NCI-H748 (cell line): Measurements from ENCODE around the gene MRPL45.
A peak's percentile ranks its signal among the peaks of the same experiment; 100 is the strongest.
"Not testable (repeated sequence)": the region's sequence is repeated elsewhere in the genome, so short reads cannot be mapped to it uniquely, and the experiment has no call there.

ENCODE experiments used
- DNase-seq: peaks from one replicate; lab custom pipeline; 2025; ENCODE audit not compliant: unreplicated experiment; lab: John Stamatoyannopoulos, UW

MRPL45 gene

DNA sequence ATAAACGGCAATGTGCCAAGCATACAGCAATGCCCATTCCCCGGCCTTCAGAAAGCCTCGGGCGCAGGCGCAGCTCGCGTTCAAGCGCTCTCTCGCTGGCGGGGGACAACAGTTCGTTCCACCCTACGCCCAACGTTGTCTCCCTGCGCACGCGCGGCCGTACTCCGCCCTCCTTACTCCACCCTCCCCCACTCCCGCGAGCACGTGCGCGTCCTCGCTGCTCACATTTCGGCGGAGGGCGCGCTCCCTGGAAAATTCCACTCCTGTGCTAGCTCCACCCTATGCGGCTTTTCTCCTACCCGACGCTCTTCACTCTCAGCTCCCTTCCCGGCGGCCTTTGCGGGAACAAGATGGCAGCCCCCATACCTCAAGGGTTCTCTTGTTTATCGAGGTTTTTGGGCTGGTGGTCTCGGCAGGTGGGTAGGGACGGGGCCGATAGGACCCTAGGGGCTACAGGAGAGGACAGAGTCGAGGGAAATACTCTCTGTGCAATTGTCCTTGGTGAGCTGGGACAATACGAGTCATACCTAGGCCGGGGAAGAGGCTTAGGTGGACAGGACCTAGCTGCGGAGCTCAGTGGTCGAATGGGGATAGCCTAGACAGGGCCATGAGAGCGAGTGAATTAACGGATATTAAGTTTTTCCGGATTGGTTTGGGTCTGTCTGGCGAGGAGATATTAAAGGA lies at the start of gene MRPL45:
Gene MRPL45 (plus strand): TSS at position 335 of the 684 bp plus-strand sequence. CDS start 16 bp downstream, at position 351.
- peak; percentile 97 for DNase-seq

DNA sequence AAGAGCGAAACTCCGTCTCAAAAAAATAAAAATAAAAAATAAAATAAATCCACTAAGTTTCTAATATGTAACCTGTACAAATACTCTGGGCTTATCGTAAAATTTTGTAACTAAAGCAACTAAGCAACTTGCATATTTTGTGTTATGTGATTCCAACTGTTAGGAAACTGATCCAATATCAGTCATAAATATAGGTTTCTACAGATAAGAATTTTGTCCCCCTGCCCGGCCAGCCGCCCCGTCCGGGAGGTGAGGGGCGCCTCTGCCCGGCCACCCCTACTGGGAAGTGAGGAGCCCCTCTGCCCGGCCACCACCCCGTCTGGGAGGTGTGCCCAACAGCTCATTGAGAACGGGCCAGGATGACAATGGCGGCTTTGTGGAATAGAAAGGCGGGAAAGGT lies 43.8 kb upstream of the MRPL45 start:
- DNase-seq = not testable (repeated sequence)

DNA sequence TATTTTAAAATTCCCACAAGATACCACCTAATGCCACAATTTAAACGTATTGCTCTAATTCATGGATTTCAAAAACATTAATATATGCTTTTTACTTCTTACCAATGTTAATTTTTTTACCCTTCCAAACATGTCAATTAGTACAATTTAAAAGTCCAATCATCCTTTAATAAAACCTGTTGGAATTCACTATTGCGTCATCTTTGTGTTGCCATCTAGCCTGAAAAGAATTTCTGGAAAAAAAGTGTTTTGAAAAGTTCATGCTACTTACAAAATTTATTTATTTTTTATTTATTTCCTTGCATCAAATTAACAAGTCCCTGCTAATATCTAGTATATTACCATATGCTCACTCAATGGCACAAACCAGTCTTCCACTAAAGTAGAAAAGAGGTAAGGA lies 42.6 kb upstream of the MRPL45 start:
- not testable (repeated sequence) for DNase-seq

DNA sequence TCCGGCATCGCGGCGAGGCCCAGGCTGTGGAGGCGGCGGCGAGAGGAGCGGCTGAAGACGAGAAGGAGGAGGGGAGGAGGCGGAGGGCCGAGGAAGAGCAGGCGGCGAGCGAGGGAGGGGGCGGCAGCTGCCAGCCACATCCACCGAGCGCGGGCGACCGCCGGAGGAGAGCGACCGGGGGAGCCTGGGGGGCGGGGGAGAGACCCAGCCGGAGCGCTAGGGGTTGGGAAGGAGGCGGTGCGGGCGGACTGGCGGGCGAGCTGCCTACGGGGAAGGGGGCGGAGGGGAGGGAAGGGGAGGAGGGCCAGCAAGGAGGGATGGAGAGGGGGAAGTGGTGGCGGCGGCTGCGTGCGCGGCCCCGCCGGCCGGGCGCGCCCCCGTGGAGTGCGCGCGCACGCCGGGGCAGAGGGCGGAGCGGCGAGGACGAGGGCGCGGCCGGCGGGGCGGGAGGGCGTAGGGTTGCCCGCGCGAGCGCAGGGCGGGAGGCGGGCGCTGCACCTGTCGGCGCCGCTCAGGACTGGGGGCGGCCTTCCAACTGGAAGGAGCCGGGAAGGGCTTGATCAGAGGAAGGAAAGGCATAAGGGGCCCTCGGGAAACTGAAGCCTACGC lies 39.9 kb upstream of the MRPL45 start:
- DNase-seq = peak; percentile 86

DNA sequence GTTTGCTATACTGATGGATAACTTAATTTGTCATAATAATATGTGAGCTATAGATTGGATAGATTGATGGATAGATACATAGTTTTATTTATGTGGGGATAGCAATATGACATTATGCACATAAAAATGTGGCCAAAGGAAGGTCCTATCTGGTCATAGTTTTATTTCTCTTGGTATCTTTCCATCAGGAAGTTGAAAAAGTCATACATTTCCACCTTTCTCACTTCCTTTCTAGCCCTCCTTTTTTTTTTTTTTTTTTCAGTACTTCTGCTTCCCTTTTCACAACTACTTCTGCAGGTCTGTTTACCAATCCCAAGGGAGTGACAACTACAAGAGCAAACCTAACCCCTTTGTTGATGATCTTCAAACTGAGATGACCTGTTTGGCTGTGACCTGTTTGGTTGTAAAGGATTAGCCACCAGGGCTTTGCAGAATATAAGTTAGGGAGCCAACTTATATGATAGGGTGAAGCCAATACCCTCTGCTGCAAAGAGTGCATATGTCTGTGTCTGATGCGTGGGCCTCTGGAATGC lies 30.9 kb upstream of the MRPL45 start:
- not testable (repeated sequence) for DNase-seq

DNA sequence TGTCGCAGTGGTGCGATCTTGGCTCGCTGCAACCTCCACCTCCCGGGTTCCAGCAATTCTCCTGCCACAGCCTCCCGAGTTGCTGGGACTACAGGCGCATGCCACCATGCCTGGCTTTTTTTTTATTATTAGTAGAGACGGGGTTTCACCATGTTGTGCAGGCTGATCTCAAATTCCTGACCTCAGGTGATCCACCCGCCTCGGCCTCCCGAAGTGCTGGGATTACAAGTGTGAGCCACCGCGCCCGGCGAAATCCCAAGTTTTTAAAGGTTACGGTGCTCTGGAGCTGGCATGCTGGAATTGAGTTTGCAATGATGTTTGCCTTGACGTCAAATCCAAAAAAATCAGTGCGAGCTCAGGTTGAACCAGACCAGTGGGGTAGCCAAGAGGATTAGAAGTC lies 30.4 kb upstream of the MRPL45 start:
- DNase-seq = not testable (repeated sequence)

DNA sequence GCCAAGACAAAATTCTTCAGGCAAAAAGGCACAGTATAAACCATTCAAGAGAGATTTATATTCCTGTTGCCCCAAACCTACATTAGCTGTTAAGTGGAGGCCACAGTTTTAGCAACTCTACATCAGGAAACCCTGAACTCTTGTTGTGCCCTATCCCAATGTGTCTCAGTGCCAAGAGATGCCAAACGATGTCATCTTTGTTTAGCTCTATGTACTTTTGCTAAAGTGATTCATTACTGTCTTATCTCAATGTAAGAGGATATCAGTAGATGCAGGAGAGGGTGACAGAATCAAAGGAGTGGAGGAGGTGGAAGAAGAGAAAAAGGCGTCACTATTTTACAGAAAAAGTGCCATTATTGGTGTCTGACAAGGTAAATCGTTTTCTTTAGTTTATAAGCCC lies 28.8 kb upstream of the MRPL45 start:
- DNase-seq = not testable (repeated sequence)

DNA sequence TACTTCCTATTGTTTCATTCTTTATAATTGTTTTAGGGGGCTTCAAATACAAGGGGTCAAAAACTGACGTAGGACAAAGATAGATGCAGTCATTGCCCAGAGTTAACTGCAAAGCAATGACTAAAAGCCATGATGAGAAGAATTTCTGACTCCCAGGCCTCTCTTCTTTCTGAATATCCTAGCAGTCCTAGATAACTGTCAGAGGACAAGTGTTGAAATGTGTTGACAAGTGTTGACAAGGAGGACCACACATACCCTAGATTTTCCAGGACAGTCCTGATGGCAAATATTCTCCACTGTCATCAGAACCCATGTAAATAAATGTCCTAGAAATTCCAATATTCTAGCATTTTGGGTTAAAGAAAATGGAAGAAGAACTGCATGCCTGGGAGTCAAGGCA lies 27.9 kb upstream of the MRPL45 start:
- DNase-seq = not testable (repeated sequence)

DNA sequence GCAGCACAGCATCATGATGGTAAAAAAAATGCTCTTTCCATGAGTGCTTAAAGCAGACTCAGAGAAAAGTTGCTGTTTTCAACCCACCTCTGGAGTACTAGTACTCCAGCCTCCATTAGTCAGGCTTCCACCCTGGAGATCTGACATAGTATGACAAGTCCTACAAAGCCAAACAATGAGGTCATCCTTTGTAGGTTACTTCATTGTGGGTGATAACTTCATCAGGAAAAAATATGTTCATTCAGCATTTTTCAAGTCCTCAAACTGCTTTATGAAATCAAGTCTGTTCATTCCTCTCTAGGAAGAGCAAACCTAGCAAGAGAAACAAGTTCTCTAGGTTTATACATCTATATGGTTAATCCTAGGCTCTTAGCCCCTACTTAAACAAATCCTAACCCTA lies 27.4 kb upstream of the MRPL45 start:
- DNase-seq = not testable (repeated sequence)

DNA sequence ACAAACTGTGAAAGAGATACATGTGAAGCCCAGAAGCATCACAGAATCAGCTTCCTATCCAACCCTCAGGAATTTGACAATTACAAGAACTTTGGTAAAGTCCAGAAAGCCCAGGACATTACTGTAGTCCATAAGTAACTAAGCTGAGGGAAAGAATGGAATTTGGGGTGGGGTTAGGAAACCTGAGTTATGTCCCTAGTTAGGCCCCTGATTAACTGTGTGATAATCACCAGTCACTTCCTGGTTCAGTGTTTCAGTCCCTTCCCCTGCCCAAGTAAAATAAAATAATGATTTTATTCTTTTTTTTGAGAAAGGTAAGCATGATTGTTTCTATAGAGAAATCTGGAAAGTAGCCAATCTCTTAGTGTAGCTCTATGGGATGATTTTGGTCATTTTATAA lies 11.0 kb upstream of the MRPL45 start:
- DNase-seq = not testable (repeated sequence)

DNA sequence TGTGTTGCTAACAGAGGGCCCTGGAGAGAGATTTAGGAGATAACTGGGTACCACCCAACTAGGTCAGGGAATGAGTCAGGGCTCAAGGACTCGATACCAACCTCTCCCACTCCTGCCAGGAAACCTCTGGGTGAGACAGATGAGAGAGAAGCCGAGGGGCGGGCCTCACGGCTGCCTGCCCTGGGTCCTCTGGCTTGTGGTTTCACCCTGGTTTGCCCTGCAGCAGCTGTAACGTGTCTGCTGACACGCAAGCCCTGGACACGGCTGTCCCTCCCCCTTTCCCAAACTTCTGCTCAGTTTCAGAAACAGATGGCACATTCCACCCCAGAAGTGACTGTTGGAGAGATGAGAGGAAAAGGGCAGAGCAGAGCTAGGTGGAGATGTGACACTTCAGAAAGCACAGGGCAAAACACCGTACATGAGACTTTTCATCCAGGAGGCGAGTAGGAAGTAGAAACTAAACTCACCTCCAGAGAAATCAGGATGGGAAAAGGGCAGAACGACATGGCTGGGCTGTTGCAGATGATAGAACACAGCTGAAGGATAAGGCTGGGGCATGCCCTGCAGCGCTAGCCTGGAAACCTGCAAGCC lies 10.4 kb upstream of the MRPL45 start:
- DNase-seq = not testable (repeated sequence)

DNA sequence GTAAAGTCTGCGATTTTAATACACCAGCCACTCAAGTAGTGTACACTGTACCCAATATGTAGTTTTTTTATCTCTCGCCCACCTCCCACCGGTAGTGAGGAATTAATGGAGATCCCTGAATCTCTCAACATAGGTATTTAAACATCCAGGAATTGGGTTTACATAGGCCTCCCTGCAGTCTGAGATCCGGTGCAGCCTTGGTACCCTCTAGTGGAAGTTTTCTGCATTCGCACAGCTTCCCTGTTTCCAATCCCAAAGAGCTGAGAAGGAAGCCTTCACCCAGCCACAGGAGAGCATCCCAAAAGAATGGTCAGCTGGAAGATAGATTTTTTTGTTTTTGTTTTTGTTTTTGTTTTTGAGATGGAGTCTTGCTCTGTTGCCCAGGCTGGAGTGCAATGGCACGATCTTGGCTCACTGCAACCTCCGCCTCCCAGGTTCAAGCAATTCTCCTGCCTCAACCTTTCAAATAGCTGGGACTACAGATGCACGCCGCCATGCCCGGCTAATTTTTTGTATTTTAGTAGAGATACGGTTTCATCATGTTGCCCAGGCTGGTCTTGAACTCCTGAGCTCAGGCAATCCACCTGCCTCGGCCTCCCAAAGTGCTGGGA lies 8.6 kb upstream of the MRPL45 start:
- DNase-seq = not testable (repeated sequence)

DNA sequence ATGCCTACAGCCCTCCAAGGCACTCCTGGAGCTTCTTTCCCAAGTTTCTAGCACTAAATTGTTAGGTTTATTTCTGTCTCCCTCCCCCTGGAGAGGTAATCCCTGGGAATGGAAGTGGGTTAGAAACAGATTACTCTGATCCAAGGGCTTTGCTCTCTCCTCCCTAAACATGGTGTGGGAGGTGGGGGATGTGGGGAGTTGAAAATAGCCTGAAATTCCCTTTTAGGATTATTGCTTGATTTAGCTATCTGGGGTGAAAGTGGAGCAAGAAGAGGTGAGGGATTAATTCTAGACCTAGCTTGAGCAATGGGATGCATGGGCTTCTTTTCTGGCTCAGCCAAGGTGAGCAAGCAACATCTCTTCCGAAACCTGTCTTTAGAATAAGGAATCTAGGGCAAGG lies 7.2 kb upstream of the MRPL45 start:
- DNase-seq = not testable (repeated sequence)

DNA sequence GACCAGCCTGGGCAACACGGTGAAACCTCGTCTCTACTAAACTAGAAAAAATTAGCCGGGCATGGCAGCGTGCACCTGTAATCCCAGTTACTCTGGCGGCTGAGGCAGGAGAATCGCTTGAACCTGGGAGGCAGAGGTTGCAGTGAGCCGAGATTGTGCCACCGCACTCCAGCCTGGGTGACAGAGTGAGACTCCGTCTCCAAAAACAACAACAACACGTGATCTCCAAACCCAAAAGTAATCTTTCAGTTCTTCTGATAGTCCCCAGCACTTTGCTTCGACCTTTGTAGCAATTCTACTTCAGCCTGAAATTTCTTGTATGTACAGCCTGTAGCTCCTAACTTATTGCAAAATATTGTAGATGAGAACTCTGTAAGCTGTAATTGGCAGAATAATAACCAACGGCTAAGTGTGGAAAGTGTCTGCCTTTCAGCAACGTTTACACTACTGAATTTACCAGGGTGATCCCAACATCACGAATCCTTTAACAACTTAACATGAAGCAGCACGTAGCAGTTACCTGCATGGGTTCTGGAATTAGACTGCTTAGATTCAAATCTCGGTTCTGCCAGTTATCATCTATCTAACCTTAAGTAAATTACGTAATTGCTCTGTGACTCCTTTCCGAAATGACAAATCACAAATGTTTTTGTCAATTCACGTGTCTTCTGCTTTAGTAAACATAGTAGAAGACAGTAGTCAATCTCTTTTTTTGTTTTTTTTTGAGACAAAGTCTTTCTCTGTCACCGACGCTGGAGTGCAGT lies 1.2 kb upstream of the MRPL45 start:
- DNase-seq = not testable (repeated sequence)

DNA sequence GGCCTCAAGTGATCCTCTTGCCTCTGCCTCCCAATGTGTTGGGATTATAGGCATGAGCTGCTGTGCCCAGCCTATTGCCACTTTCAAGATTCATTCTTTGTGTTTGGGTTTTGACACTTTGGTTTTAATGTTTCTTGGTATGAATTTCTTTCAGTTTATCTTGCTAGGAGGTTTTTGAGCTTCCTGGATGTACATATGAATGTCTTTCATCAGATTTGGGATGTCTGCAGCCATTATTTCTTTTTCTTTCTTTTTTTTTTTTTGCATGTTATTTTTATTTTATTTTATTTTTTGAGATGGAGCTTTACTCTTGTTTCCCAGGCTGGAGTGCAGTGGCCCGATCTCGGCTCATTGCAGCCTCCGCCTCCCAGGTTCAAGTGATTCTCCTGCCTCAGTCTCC lies 18.5 kb downstream of the MRPL45 start:
- DNase-seq = no peak

DNA sequence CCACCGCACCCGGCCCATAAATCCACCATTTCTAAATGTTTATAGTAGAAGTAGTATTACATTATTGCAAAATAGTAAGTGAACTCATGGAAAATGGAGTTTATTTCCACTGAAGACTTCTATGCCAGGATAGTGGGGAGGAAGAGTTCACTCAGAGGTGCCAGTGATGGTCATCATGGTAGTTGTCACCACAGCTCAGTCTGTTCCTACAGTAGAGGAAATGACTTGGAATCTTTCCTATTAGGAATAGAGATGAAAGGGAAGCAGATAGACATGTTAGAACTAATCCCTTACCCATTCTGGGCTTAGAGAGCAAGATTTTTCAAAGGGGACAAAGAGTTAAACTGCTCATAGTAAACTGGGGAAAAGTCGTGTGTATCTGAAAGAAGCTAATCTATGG lies 20.1 kb downstream of the MRPL45 start:
- DNase-seq = no peak

DNA sequence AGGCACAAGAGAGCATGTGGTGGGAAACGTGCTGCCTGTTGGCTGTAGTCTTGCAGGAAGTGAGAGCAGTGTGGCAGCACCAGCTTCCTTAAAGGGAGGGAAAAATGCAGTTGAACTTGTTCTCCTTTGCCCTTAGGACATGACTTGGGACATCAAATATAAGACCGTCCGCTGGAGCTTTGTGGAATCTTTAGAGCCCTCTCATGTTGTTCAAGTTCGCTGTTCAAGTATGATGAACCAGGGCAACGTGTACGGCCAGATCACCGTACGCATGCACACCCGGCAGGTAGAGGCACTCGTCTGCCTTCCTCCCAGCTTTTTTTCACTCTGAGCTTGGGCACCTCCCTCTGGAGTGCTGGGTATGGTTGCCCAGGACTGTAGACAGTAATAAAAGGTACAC lies 23.5 kb downstream of the MRPL45 start:
- no peak for DNase-seq

DNA sequence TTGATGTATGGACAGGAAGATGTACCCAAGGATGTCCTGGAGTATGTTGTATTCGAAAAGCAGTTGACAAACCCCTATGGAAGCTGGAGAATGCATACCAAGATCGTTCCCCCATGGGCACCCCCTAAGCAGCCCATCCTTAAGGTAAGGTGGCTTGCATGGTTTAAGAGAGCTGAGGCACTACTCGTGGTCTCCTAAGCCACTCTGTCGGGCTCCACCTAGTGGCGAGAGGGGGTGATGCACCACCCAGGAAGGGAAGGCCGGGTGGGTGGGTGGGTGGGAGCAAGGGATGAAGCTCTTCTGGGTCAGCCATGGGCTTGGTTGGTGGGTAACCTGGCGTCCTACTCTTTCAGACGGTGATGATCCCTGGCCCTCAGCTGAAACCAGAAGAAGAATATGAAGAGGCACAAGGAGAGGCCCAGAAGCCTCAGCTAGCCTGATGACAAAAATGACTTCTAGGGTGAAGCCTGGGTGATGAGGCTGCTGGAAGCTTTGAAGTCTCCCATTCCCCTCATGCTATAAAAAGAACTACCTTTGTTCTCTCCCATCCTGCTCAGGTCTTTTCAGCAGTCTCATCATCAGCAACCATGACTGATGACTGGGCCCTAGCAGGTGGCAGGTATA lies 25.3 kb downstream of the MRPL45 start:
- DNase-seq = peak; percentile 42

DNA sequence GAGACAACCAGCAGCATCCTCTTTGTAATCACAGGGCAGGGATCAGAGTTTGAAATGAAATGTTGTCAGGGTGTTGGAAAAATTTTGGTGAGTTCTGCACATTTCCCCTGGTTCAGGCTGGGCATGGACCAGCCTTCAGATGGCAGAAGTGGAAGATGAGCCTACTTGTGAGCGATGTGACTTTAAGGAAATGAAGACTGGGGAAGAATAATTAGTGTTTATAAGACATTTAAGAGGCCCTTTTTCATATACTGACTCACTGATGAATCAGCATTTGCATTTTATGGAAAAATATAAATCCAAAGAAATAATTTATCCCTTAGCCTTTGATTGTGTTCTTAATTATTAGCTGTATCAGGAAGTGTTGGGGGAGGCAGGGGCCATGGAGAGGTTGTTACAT lies 25.9 kb downstream of the MRPL45 start:
- no peak for DNase-seq

DNA sequence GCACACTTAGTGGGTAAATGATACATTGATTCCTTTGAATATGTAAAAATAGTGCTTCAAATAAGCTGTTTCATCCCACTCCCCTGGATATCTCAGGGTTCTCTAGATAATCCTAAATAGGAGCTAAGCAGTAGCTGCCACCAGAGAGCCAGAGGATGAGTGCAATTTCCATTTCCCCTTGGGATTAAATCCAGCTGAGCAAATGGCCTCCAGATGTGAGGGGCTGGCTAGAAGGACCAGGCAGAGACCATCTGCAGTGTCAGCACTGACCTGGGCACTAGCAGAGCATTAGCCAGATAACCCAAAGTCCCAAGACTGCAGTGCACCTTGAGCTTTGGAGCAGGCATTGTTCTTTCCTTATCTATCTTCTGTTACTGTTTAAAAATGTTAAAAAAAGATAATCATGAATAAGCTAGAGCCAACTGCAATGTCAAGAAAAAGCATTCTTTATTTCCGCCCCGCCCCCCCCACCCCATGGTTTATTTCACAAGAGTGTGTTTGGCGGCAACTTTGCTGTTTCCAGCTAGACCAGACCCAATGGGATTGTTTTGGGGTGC lies 27.3 kb downstream of the MRPL45 start:
- DNase-seq = no peak
